ENCODE measurements around the gene TXN2.
"Not testable (repeated sequence)": the region's sequence is repeated elsewhere in the genome, so short reads cannot be mapped to it uniquely, and the experiment has no call there.

Gene TXN2

DNA sequence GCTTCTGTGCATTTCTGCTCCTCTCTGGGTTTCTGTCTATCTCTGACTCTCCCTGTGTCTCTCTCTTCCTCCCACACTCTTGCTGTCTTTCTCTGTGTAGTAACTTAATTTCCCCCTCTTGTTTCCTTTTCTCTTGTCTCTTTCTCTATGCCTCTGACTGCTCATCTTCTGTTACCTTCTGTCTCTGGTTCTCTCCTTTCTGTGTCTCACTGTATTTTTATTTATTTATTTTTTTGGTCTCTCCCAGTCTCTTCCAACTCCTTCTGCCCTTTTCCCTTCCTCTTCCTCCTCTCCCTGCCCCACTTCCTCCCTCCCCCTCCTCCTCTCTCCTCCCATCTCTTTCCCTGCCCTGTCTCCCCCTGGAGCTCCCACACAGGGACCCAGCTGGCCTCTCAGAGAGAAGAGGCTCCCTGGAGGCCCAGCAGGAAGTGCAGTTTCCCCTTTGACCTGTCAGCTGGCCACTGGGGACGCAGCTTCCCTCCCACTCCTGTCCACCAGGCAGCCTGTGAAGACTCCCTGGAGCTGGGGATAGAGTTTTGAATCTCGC is 55.4 kb downstream of the TXN2 start:
- DNase-seq: no peak

DNA sequence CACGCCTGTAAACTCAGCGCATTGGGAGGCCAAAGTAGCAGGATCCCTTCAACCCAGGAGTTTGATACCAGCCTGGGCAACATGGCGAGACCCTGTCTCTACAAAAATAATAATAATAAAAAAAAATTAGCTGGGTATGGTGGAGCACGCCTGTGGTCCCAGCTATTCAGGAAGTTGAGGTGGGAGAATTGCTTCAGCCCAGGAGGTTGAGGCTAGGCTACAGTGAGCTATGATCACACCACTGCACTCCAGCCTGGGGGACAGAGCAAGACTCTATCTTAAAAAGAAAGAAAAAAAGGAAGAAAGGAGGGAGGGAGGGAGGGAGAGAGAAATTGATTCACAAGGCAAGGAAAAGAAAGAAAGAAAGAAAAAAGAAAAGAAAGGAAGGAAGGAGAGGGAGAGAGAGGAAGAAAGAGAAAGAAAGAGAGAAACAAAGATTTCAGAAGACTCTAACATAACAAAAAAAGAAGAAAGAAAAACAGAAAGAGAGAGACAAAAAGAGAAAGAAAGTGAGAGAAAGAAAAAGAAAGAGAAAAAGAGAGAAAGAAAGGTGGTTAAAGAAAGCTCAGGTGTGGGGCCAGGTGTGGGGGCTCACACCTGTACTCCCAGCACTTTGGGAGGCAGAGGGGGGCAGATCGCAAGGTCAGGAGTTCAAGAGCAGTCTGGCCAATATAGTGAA is 56.4 kb downstream of the TXN2 start:
- DNase-seq: no peak

DNA sequence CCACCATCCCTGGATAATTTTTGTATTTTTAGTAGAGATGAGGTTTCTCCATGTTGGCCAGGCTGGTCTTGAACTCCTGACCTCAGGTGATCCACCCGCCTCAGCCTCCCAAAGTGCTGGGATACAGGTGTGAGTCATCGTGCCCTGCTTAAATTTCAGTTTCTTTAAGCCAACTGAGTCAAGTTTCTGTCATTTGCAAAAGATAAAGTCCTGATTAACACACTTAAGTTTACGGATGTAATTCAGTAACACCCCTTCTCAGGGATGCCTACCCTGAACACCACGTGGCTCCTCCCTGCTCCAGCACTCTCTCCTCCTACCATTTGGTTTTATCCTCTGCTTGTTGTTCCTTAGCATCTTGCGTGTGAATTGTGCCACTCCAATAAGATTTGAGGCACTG is 57.0 kb downstream of the TXN2 start:
- DNase-seq: not testable (repeated sequence)

DNA sequence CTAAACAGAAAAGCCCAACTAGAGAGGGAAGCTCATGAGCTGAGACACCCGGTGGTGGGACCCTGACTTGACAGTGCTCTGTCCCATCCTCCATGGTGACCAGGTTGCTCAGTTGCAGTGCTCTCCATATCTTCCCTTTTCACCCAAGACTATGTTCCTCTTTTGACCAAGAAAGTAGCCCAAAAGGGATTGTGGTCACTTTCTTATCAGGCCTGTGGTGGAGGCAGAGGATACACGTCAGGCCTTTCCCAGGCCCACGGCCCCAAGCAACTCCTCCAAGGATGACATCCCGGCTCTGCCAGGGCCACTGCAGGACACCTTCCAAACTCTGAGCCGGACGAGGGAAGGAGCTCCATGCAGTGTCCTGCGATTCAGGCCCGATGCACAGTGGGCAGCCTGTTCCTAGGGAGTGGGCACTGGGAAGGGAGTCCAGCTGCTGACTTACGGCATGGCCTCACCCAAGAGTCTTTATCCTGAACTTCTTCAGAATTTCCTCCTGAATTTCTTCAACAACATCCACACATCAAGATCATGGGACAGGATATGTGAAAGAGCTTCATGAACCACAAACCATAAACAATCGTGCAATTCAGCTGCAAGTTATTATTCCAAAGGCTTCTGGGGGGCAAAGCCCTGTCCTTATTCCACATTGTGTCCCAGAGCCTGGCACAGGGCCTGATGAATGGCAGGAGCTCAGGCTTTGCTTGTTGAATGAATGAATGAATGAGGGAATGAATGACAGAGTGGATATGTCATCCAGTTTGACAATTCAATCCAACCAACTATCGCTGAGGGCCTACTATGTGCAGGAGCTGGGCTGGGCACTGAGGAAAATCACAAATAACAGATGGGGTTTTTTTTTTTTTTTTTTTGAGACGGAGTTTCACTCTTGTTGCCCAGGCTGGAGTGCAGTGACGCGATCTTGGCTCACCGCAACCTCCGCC is 57.7 kb downstream of the TXN2 start:
- no peak for DNase-seq

DNA sequence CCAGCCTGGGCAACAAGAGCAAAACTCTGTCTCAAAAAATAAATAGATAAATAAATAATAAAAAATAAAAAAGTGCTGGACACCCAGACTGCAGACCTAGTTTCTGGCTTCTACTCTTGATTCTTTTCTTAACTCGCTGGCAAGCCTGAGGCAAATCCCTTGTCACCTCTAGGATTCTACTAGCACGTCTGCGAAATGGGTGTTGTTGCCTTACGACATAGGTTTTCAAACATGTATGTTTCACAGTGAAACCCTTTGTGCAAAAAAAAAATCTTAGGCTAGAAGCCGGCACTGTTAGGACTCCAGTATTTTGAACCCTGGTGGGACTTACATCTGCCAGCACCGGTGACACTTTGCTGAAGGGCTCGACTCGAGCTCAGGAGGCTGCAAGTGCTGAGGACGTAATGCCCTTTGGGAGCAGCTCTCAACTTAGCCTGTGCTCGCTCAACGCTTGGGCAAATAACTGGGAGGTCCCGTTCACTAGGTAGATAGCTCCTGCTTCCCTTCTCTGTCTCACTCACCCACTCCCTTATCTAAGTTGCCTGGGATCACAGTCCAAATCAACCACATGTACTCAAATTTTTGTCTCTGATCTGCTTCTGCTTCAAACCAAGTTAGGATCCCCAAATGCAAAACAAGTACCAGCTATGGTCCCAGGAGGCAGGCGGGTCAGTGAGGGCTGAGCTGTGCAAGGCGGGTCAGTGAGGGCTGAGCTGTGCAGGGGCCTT is 59.0 kb downstream of the TXN2 start:
- DNase-seq: no peak

DNA sequence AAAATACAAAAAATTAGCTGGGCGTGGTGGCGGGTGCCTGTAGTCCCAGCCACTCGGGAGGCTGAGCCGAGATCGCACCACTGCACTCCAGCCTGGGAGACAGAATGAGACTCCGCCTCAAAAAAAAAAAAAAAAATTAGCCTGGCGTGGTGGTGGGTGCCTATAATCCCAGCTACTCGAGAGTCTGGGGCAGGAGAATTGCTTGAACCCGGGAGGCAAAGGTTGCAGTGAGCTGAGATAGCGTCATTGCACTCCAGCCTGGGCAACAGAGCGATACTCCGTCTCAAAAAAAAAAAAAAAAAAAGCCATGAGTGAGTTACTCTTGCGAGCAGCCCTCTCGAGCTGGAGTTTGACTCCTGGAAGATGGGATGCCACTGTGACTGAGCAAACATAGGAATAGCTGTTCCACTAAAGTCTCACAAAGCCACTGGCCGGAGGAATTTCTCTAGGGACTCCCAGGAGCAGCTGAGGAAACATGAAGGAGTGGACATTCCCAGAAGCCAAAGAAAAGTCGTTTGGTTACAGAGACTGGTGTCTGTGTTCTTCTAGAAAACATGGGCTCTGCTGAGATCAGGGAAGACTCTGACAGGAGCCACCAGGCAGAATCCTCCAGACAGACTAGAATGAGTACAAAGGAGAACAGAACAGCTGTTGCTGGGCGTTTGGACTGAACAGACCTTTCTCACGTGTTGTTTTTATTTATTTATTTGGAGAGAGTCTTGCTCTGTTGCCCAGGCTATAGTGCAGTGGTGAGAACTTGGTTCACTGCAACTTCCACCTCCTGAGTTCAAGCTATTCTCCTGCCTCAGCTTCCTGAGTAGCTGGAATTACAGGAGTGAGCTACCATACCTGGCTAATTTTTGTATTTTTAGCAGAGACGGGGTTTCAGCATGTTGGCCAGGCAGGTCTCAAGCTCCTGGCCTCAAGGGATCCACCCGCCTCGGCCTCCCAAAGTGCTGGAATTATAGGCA is 61.2 kb downstream of the TXN2 start:
- no peak for DNase-seq

DNA sequence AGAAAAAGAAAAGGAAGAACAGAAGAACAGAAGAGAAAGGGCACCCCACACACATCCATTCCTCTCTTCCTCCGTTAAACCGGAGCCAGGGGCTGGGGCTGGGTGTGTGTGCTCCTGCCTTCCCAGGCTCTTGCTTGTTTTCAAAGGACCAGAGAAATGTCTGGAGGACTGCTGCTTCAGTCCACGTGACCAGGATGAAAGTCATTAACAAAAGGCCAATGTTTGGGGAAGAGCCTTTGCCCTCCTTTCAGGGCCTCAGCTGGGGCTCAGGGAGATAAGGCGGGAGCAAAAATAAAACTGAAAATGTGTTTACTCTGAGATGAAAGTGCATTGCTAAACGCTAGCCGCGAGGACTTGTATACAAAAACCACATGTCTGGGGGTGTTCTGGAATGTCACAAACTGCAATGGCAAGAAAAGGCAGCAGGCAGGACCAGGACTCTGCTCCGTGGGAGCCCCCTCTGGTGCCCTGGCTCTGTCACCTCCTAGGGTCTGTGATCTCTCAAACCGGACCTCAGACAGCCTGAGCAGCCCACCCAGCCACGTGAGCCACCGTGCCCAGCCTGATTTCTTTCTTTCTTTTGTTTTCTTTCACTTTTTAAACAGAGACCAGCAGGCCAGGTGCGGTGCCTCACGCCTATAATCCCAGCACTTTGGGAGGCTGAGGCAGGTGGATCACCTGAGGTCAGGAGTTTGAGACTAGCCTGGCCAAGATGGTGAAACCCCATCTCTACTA is 62.1 kb downstream of the TXN2 start:
- no peak for DNase-seq

DNA sequence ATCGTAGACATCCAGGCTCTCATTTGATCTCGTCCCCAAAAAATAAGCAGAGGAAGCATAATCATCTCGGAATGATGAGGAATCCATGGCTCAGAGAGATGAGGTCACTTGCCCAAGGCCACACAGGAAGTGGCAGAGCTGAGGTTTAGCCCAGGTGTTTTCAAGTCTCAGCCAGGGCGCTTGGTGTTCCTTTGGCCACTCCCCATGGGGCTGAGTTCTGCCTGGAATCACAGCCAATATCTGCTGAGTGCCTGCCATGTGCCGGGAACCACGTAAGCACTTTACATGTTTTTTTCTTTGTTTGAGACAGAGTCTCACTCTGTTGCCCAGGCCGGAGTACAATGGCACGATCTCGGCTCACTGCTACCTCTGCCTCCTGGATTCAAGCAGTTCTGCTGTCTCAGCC is 64.2 kb downstream of the TXN2 start:
- no peak for DNase-seq

Data from SHP77 treated with DMSO at 0.1 percent for 48 hours (cell line).